GM19238 (cell line): Measurements from ENCODE around the gene RGL4.
"Not testable (repeated sequence)": the region's sequence is repeated elsewhere in the genome, so short reads cannot be mapped to it uniquely, and the experiment has no call there.

Source experiments
- DNase-seq: peaks from one replicate; pipeline ENCODE4 v3.0.0; 2011; ENCODE audit warnings: low spot score; ENCODE audit not compliant: insufficient read length

RGL4 gene

DNA sequence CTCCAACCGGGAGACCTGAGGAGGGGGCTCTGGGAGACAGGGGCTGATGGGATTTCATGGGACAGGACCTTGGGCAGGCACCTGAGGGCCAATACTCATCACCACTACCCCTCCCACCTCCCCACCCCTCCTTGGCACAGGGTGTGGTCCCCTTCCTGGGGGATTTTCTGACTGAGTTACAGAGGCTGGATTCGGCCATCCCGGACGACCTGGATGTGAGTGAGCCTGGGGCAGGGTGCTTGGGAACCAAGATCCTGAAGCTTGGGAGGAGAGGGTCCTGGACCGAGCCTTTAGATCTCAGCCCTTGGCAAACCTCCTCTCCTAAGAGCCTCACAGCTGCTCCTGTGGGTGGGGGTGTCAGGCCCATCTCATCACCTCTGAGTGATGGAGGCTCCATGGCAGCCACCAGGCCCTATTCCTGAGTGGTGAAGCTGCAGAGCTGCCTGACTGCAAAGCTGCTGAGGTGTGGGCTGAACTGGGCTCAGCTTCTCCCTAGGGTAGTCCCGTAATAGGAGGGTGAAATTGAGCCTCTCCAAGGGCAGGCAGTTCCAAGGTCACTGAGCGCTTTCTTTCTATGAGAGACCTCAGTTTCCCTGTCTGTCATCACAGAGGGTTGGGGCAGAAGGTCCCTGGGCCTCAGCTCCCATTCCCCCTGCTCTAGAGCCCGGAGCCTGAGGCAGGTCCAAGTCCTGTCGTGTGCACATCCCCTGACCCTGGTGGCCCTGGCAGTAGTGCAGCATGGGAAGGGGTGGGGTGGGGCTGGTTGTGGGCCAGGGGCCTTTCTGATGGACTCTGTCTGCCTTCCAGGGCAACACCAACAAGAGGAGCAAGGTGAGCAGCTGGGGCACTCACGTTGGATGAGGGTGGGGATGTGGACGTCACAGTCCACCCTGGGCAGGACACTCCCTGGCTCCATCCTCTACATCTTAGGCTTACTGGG is 6.5 kb downstream of the RGL4 start:
- DNase-seq = no peak

DNA sequence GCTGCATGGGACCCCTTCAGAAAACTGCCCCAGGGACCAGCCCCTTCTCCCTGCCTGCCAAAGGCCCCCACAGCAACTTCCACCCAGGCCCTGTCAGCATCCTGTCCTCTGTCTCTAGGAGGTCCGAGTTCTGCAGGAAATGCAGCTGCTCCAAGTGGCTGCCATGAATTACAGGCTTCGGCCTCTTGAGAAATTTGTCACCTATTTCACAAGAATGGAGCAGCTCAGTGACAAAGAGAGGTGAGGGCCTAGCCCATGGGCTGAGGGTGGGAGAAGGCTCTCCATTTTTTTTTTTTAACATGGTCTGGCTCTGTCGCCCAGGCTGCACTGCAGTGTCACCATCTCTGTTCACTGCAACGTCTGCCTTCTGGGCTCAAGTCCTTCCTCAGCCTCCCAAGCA is 7.3 kb downstream of the RGL4 start:
- no peak for DNase-seq

DNA sequence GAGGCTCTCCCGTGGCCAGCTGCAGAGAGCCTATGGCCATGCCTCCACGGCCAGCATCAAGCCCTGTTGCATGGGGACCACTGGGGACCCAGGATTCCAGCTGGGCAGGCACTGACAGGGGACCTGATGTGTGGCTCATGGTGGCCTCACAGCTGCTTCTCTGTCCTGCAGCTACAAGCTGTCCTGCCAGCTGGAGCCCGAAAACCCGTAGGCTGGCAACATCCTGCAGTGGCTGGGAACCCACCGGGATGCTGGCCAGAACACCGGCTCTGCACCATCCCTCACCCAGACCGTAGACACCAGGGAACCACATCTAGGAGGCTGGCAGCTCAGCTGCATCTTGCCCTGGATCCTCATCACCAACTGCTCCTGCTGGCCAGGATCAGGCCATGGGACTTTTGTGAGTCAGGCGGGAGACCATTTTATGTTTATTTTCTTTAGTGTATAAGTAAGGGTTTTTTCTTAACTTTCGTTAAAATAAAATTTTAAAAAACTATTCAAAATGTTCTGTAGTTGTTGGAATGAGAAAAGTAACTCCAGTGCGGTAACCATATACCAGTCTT is 7.9 kb downstream of the RGL4 start:
- no peak for DNase-seq

DNA sequence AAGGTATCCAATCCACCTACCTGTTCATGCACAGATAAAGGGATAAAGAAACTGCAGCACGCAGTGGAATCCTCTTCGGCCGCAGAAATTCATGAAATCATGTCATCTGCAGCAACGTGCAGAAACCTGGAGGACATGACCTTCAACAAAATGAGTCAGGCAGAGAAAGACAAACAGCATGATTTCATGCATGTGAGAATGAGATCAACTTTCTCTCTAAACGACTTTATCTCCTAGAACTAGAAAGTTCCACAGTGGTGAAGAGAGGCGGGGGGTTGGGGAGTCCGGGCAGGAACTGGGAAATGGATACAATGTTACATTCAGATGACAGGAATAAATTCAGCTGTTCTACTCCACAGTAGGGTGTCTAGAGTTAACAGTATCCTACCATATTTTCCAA is 9.9 kb downstream of the RGL4 start:
- no peak for DNase-seq

DNA sequence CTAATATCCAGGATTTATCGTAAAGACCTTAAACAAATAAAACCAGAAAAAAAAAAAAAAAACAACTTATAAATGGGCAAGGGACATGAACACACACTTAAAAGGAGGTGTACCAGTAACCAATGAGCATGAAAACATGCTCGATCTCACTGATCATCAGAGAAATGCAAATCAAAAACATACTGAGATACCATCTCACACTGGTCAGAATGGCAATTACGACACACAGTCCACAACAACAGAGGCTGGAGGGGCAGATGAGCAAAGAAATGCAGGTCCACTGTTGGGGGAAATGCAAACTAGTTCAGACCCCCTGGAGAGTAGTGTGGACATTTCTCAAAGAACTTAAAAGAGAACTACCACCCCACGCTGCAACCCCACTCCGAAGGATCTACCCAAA is 13.2 kb downstream of the RGL4 start:
- no peak for DNase-seq

DNA sequence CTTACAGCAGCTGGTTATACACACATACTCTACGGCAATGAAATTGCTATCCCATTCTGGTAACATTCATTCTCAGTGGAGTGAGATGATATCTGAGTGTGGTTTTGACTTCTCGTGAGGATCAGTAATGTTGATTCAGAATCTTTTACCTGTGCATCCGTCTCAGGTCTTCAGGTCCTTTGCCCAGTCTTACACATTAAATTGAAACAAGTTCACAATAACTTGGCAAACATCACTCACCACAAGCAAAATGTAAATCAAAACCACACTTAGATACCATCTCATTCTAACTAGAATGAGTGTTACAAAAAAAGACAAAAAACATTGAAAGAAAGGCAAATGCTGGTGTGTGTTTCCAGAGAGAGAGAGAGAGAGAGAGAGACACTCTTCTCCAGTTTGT is 14.0 kb downstream of the RGL4 start:
- no peak for DNase-seq

DNA sequence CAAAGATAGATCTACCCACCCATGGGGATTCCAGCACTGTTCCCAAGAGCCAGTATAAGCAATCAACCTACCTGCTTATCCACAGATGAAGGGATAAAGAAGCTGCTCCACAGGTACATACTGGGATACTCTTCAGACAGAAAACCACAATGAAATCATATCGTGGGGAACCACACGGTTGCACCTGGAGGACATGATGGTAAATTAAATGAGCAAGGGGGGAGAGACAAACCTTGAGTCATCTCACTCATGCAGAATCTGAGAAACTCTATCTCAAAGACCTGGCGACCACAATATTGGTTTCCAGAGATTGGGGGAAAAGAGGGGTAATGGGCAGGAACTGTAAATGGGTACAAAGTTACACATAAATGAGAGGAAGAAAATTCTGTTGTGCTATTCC is 14.5 kb downstream of the RGL4 start:
- DNase-seq = no peak

DNA sequence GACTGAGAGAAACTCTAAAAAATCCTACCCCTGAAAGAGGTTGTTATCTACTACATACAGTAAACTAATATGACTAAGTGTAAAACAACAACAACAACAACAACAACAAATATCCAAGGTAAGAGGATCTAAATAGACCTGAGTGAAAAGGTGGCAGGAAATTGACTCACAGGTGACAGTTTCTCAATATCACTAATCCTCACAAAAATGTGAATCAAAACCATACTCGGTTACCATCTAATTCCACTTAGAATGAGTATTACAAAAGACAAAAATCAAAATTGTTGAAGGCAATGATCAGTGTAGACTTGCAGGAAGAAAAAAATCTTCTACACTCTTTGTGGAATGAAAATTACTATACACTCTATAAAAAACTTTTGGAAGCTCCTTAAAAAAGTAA is 17.5 kb downstream of the RGL4 start:
- no peak for DNase-seq

DNA sequence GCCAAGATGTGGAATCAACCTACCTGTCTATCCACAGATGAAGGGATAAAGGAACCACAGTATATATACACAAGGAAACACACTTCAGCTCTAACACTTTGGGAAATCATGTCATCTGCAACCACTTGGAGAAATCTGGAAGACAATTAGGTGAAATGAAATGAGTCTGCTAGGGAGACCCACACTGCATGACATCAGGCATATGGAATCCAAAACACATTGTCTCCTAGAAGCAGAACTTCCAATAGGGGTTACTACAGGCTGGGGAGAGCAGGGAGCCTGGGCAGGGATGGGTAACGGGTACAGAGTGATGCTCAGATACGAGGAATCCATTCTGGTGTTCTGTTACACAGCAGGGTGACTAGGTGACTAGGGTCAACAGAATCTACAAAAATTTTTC is 18.3 kb downstream of the RGL4 start:
- DNase-seq = no peak

DNA sequence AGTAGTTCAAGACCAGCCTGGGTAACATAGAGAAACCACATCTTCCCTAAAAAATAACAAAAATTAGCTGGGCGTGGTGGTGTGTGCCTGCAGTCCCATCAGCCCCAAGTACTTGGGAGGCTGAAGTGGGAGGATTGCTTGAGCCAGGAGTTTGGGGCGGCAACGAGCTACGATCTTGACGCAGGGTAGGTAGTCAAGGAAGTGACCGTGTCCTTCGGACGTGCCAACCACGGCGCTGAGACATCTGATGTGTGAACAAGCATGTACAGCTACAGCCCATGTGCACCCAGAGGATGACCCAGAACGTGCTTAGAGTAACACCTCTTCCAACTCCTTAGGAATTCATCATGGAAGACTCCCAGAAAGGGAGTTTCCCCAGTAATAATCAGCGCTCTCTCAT is 21.4 kb downstream of the RGL4 start:
- DNase-seq = no peak

DNA sequence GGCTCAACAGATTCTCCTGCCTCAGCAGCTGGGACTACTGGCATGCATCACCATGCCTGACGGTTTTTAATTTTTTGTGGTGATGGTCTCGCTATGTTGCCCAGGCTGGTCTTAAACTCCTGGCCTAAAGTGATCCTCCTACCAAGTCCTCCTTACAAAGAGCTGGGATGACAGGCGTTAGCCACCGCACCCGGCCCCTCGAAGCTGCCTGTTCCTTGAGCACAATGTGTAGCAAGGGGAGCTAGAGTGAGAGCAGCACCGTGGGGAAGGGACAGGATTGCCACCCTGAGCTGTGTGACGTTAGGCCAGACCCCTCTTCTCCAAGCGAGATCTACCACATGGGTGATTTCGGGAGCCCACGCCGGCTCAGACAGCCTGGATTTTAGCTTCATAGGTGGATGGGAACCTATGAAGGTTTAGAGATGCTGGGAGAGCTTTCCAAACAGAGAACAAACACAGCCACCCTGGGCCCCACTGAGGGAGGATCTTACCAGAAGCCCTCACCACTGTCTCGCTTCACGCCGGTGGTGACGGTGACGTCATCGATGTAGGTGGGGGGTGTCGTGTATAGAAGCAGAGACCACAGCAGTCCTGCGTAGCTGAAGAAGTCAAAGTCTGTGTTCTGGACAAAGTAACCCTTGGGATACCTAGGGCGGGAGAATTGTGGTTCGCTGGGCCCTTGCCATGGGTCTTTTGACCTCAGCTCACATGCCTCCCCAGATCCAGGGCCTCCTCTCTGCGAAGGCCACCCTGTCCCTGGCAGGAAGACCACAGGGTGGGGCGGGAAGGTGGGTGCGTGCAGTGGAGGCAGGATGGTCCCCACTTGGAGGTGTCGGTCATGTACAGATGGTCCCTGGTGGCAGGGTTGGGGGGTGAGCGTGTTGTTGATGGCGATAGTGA is 23.1 kb downstream of the RGL4 start:
- no peak for DNase-seq

DNA sequence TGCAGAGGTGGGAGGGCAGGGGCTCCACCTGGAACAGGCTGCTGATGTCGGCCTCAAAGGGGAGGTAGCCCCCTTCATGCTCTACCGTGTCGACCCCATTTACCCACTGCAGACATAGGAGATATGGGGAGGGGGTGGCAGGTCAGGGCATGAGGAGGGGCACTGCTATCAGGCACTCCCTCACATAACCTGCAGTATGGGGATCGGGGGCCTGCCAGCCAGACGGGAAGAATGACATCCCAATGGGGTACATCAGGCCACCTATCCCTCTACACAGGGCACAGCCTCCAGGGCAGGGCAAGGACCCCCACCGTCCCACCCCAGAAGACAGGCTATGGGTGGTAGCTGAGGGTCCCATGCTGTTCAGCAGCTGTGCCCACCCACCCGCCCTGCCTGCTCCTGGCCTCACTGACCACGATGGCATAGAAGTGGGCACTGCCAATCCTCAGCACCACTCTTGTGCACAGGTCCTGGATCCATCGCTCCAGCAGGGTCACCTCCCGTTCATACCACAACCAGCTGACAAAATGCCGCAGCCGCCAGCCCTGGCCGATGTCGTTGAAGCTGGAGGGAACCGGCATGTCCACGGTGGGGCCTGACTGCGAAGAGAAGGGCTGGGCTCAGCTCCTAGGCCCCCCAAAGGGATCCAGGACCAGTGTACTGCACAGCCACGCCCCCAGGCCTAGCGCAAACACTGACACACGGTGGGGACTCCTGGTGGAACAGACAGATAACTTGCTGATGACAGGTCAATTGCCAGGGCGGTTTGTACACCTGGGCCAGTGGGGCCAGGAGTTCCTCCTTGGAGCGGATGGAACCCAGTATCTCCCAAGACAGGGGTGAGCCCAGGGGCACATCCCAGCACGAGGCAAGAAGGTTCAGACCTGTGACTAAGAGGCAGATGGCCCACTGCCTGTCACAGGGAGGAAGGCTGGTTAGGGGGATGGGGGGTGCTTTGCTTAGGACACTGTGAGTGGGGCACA is 24.1 kb downstream of the RGL4 start:
- no peak for DNase-seq

DNA sequence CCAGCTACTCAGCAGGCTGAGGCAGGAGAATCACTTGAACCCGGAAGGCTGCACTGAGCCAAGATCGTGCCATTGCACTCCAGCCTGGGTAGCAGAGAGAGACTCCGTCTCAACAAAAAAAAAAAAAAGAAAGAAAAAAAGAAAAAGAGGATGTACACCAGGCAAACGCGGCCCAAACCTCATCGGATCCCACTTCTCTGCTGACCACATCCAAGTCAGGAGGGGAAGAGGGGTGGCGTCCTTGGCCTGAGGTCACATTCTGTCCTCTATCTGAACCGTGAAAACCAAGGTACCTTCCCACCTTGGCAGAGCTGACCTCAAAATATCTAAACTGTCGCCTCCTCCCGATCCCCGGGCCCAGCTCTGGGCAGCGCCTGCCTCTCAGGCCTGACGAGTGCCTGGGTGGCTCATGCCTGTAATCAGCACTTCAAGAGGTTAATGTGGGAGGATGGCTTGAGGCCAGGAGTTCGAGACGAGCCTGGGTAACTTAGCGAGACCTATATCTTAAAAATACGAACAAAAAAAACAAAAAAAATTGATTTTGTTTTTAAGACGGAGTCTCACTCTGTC is 25.1 kb downstream of the RGL4 start:
- DNase-seq = no peak

DNA sequence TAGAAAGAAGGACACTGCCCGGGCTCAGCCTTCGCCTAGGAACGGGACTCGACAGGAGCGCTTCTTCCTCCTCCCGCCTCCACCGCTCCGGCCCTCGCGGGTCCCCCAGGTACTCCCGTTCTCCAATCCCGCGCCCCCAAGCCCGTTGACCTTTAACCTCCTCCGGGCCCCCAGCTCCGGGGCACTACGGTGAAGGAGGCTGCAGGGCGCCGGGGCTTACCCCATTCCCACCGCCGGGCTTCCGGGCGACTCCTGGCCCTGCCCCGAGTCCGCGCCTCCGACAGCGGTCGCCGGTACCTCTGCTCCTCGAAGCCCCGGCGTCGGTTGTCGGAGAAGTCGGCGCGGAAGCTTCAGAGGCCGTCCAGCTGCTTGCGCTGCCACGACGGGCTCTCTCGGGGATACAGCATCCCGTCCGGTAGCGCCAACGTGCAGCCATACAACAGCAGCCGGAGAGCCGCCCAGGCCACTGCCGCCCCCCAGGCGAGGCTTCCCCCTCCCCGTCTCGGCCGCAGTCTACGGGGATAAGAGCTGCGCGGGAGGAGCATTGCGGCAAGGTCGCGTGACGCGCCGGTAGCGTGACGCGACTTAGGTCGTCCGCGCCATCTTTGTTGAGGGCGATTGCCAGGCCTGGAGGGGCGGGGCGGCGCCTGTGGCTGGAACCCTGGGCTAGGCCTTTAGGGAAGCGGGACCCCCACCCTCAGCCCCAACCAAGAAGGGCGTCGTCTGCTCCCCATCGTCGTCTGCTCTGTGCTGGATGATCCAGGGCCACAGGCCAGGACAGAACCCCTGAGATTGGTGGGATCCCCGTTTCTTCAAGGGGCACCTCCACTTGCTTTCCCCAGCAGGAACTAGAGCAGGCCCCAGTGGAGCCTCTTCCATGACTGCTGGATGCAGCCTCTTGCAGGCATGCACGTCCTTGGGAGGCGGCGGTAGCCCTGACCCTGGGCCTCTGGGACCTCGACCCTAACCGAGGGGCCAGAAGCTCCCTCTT is 26.3 kb downstream of the RGL4 start:
- DNase-seq = peak; percentile 85

DNA sequence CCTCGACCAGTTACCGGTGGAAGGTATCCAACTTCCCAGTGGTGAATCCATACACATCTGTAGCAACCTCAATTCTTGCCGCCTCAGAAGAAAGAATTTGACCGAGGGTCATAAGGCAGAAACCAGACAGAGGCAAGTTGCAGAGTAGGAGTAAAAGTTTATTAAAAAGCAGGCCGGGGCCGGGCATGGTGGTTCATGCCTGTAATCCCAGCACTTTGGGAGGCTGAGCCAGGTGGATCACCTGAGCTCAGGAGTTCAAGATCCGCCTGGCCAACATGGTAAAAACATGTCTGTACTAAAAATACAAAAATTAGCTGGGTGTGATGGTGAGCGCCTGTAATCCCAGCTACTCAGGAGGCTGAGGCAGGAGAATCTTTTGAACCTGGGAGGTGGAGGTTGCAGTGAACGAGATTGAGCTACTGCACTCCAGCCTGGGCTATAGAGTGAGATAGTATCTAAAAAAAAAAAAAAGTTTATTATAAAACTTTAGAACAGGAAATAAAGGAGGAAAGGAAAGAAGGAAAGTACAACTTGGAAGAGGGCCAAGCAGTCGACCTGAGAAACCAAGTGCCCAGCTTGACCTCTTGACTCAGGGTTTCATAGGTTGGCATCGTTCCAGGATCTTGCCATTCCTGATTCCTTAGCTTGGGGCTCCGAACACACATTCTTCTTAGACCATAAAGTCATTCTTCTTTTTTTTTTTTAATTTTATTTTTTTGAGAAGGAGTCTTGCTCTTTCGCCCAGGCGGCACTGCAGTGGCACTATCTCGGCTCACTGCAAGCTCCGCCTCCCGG is 27.8 kb downstream of the RGL4 start:
- DNase-seq = no peak

DNA sequence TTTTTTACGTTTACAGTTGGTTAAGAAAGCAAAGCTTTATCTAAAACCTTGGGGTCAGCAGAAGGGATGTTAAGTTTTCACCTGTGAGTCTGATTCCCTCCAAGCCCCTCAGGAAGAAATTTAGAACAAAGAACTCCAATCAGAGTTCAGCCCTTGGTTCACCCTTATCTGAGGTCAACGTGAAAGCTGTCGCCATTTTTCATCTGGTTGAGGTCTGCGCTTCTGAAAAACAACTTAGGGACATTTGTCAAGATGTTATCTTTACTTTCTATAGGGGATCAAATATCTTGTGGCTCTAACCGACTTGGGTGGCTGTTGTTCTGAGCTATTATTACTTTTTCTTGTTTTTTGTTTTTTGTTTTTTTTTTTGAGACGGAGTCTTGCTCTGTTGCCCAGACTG is 30.0 kb downstream of the RGL4 start:
- no peak for DNase-seq

DNA sequence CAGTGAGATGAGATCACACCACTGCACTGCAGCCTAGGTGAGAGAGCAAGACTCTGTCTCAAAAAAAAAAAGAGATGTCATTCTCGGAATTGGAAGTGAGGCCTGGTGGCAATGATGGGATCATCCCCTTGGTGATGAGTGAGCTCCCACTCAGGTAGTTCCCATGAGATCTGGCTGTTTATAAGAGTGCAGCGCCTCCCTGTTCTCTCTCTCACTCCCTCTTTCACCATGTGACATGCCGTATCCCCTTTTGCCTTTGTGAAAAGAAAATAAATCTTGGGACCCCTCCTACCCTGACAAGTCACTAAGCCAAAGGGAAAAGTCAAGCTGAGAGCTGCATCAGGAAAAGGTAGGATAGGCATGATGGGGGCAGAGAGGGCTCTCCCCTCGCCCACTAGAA is 31.3 kb downstream of the RGL4 start:
- no peak for DNase-seq

DNA sequence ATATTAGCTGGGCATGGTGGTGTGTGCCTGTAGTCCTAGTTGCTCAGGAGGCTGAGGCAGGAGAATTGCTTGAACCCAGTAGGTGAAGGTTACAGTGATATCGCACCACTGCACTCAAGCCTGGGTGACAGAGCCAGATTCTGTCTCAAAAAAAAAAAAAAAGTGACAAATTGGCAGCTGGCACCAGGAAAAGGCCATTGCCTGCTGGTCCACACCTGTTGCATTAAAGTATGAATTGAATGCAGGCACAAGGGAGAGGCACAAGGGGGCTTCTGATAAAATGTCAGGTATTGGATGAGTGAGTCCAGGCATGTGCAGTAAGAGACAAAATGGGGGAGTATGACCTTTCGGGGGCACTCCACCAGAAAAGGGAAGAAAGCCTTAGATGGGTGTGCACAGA is 31.9 kb downstream of the RGL4 start:
- no peak for DNase-seq

DNA sequence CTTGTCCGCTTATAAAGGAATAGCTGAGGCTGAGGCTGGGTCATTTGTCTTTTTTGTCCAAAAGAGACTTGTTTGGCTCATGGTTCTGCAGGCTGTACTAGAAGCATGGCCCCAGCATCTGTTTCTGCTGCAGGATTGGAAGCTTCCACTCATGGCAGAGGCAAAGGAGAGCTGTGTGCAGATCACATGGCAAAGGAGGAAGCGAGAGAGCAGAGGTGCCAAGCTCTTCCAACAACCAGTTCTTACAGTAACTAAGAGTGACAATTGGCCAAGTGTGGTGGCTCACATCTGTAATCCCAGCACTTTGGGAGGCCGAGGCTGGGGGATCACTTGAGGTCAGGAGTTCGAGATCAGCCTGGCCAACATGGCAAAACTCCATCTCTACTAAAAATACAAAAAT is 37.3 kb downstream of the RGL4 start:
- not testable (repeated sequence) for DNase-seq
